DOHH2 (cell line): ENCODE measurements around the gene CPT1B.
A peak's percentile ranks its signal among the peaks of the same experiment; 100 is the strongest.

Source experiments
- H3F3A ChIP-seq: fragments of 200-600 bp; sonication (generic), shearing (Covaris generic); 2 replicates; pipeline ENCODE4 v1.6.0; 2016; ENCODE audit warnings: antibody characterized with exemption, mild to moderate bottlenecking; ENCODE audit not compliant: control insufficient read depth, insufficient read depth
- H3K27ac ChIP-seq: fragments of 200-600 bp; sonication (generic); 2 replicates; pipeline ENCODE4 v1.5.1; 2014; ENCODE audit warnings: low read depth, mild to moderate bottlenecking, low read length, moderate library complexity
- H3K27me3 ChIP-seq: fragments of 200-600 bp; sonication (generic); 2 replicates; pipeline ENCODE4 v1.6.1; 2014; ENCODE audit warnings: mild to moderate bottlenecking, low read length, mixed read lengths; ENCODE audit not compliant: control insufficient read depth
- H3K36me3 ChIP-seq: fragments of 200-600 bp; sonication (generic); 2 replicates; pipeline ENCODE4 v1.6.1; 2014; ENCODE audit warnings: mild to moderate bottlenecking, low read length, moderate library complexity, mixed read lengths; ENCODE audit not compliant: control insufficient read depth
- H3K4me1 ChIP-seq: fragments of 200-600 bp; sonication (generic); 2 replicates; pipeline ENCODE4 v1.6.1; 2014; ENCODE audit warnings: mild to moderate bottlenecking, low read length, mixed read lengths; ENCODE audit not compliant: control insufficient read depth
- H3K4me2 ChIP-seq: fragments of 200-600 bp; sonication (generic); 2 replicates; pipeline ENCODE4 v1.6.0; 2014; ENCODE audit warnings: mild to moderate bottlenecking, low read length, moderate library complexity
- H3K4me3 ChIP-seq: fragments of 200-600 bp; sonication (generic); 2 replicates; pipeline ENCODE4 v1.5.1; 2014; ENCODE audit warnings: mild to moderate bottlenecking, low read length, mixed read lengths
- H3K79me2 ChIP-seq: fragments of 200-600 bp; sonication (generic); 2 replicates; pipeline ENCODE4 v1.6.1; 2014; ENCODE audit warnings: mild to moderate bottlenecking, low read length, mixed read lengths; ENCODE audit not compliant: control insufficient read depth
- H3K9me2 ChIP-seq: fragments of 200-600 bp; sonication (generic); replicated peaks from 2 replicates; pipeline ENCODE4 v1.6.1; 2014; ENCODE audit warnings: mild to moderate bottlenecking, low read length, mixed read lengths; ENCODE audit not compliant: control insufficient read depth
- H3K9me3 ChIP-seq: fragments of 200-600 bp; sonication (generic); 2 replicates; pipeline ENCODE4 v1.6.1; 2014; ENCODE audit warnings: antibody characterized with exemption, low read length, mixed read lengths; ENCODE audit not compliant: control insufficient read depth, insufficient read depth
- H4K20me1 ChIP-seq: fragments of 200-600 bp; sonication (generic); 2 replicates; pipeline ENCODE4 v1.6.0; 2014; ENCODE audit warnings: low read depth, mild to moderate bottlenecking, antibody characterized with exemption, low read length, moderate library complexity; ENCODE audit not compliant: control insufficient read depth, insufficient read depth
- EZH2phosphoT487 ChIP-seq: fragments of 200-600 bp; sonication (generic); IDR thresholded peaks from 2 replicates; pipeline ENCODE4 v1.6.1; 2017; ENCODE audit warnings: borderline replicate concordance, mild to moderate bottlenecking, antibody characterized with exemption, low read length, moderate library complexity, mixed read lengths
- TF ChIP-seq, protein P1 (sequence below): fragments of 200-600 bp; sonication (generic); IDR thresholded peaks from one replicate; pipeline ENCODE4 v1.5.1; 2014; ENCODE audit warnings: antibody characterized with exemption, mild to moderate bottlenecking, low read depth, low read length; ENCODE audit not compliant: poor library complexity, severe bottlenecking

The CPT1B gene

GRCh38 chr22:50567721-50568252 lies 10.4 kb downstream of the CPT1B start:
- Histone ChIP-seq H3K4me1 (peaks cover 8% of the 10 kb centered on the region), H3K9me3 (no peaks in the 10 kb centered on the region), H3K27me3 (peaks cover 12% of the 10 kb centered on the region), H3F3A (peaks cover 2% of the 10 kb centered on the region; the same call in 1 of the 2 replicates), H3K4me2 (no peak overlapping the region), H3K4me3 (no peak overlapping the region), H3K79me2 (no peaks in the 10 kb centered on the region), H4K20me1 (no peaks in the 10 kb centered on the region), H3K9me2 (no peaks in the 10 kb centered on the region), H3K36me3 (peaks cover 49% of the 10 kb centered on the region), H3K27ac (no peak overlapping the region)
- no peak for TF ChIP-seq EZH2phosphoT487
- TF ChIP-seq, protein P1, sequence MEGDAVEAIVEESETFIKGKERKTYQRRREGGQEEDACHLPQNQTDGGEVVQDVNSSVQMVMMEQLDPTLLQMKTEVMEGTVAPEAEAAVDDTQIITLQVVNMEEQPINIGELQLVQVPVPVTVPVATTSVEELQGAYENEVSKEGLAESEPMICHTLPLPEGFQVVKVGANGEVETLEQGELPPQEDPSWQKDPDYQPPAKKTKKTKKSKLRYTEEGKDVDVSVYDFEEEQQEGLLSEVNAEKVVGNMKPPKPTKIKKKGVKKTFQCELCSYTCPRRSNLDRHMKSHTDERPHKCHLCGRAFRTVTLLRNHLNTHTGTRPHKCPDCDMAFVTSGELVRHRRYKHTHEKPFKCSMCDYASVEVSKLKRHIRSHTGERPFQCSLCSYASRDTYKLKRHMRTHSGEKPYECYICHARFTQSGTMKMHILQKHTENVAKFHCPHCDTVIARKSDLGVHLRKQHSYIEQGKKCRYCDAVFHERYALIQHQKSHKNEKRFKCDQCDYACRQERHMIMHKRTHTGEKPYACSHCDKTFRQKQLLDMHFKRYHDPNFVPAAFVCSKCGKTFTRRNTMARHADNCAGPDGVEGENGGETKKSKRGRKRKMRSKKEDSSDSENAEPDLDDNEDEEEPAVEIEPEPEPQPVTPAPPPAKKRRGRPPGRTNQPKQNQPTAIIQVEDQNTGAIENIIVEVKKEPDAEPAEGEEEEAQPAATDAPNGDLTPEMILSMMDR, result no peak

- Histone ChIP-seq H3K79me2 (no peaks in the 10 kb centered on the region), H3K9me3 (no peaks in the 10 kb centered on the region), H3K9me2 (no peaks in the 10 kb centered on the region), H3K27me3 (peaks cover 18% of the 10 kb centered on the region), H3K4me2 (no peak overlapping the region), H3K4me1 (peaks cover 8% of the 10 kb centered on the region), H3K4me3 (no peak overlapping the region), H3F3A (peaks cover 2% of the 10 kb centered on the region; the same call in 1 of the 2 replicates), H4K20me1 (no peaks in the 10 kb centered on the region), H3K27ac (no peak overlapping the region), H3K36me3 (peaks cover 14% of the 10 kb centered on the region)
- no peak for TF ChIP-seq EZH2phosphoT487
- TF ChIP-seq, protein P1, result no peak
These were observed 13.9 kb downstream of the CPT1B start for GRCh38 chr22:50564289-50564688.

- Histone ChIP-seq H3F3A (peaks cover 2% of the 10 kb centered on the region; the same call in 1 of the 2 replicates), H3K9me2 (no peaks in the 10 kb centered on the region), H3K36me3 (peaks cover 8% of the 10 kb centered on the region), H3K27me3 (peaks cover 18% of the 10 kb centered on the region), H3K27ac (no peak overlapping the region), H4K20me1 (no peaks in the 10 kb centered on the region), H3K4me3 (peak overlapping the region; percentile 87), H3K4me1 (peaks cover 8% of the 10 kb centered on the region), H3K4me2 (peak overlapping the region; percentile 100), H3K9me3 (no peaks in the 10 kb centered on the region), H3K79me2 (no peaks in the 10 kb centered on the region)
- 0 out of 2 replicates have a peak, but pooled peaks have one; percentile 31 for TF ChIP-seq EZH2phosphoT487
- TF ChIP-seq, protein P1, result no peak
These were observed 14.6 kb downstream of the CPT1B start for GRCh38 chr22:50563413-50564160.
